HG03060 (cell line): ENCODE results near the gene EYS.
"Not testable (repeated sequence)": the region's sequence is repeated elsewhere in the genome, so short reads cannot be mapped to it uniquely, and the experiment has no call there.

Experiments
- ATAC-seq: cut with Tn5 transposase; IDR thresholded peaks from one replicate; pipeline ENCODE4 v1.9.1; 2021; ENCODE audit warnings: low read depth, moderate number of reproducible peaks; ENCODE audit not compliant: unreplicated experiment

The EYS gene

DNA sequence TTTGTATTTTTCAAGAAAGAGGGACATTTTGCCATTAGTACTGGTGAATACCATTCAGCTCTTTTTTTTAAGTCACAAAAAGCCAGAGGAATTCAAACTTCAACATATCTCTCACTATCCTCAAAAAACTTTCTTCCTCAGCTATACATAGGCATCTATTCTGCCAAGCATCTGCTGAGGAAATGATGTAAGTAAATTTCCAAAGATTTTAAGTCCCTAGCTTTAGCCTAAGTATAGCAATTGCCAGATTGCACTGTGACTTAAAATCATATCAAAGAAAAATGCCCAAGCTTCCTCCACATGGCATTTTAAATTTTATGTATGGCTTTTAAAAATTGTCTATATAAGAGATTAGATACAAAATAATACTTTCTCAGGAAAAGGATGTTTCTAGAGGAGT is 237.4 kb downstream of the EYS start:
- ATAC-seq = no peak

DNA sequence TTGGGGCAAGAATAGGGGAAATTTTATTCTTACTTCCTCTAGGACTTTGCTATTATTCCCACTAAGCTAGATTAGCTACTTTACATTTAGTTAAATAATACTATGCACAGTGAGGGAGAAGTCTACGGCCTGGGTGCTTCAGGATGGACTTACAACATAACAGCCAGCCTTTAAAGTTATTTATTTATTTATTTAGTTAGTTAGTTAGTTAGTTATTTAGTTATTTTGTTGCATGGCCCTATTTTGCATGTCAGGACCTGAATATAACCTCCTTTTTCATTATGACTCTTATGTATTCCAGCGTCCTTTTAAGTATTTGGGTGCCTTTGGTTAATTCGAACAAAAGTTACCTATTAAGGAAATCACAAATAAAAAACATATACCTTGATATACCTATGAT is 238.7 kb downstream of the EYS start:
- no peak for ATAC-seq

DNA sequence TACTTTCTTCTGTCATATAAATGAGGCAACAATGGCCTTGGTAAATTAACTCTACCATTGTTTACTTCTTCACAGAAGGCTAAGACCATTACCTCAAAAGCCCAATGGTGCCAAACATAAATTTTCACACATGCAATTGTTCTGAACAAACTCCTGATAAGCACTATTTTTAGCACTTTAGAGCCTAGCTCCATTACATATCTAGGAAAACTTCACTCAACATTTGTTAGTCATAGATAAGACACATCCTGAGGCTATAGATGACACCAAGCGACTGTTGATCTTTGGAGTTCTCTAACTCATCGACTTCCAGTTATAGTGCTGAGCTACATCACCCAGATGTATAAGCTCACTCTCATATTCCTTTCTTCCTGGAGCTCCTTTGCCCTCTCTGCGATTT is 245.9 kb downstream of the EYS start:
- no peak for ATAC-seq

DNA sequence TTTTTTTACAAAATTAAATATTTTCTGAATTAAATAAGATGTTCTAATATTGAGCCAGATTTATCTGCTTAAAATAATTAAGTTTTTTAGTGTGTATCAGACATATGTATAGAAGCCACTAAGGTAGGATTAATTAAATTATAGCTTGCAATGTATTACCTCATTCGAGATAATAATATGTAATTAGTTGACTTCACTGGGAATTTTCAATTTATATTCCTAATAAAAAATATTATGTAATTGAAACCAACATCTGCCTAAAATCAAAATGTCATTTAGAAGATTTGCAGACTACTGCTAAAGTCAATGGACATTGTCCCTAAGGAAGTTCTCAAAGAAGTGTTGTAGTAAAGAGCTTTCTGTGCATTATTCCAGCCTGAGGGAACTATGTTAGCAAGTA is 254.7 kb downstream of the EYS start:
- ATAC-seq = no peak

DNA sequence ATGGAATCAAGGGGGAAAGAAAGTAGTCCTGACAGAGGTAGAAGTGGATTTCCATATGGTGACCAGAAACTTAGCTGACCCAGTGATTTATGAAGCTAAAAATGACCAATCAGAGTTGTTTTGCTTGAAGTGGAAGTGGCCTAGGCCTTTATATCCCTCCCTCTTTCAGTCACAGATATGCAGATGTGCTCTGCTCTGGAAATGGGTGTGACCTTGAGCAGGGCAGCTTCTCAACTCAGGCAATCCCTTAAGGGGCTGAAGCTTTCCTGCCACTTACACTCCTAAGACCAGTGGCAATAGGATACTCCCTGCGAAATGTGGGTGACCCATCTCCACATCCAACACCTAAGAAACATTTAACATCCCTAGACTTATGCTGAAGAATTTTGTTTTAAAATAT is 256.6 kb downstream of the EYS start:
- ATAC-seq = no peak

DNA sequence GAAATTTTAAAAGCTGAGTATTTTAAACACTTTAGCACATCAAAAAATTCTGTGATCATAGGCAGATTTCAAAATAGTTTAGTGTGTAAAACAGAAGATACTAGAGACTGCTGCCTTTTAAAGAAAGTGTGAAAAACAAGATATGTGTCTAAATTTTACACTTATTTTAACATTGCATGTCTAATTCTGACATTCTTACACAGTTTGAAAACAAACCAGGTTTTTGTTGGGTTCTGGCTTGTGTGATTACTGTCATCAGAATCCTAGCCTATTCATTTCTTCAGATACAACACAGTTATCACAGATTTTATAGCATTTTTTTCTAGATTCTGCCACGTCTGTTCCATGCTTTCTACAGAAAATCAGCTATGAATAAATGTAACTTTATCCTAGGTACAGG is 257.1 kb downstream of the EYS start:
- ATAC-seq = no peak

DNA sequence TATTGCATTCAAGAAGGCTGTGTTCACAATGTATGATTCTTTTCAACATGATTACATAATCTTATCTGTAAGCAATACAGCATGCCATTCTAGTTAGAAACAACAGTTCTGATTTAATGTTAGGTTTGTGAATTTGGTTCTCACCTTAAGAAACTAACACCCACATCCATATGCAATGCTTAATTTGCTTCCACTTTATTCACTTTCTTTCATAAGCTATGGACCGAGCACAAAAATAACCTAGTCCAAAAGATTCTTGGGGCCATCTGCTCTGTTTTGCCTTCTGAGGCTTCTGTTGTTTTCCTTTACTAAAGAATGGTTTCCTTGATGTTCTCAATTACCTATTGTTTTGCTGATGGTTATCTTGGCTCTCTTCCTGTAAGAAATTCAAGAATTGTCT is 258.2 kb downstream of the EYS start:
- no peak for ATAC-seq

DNA sequence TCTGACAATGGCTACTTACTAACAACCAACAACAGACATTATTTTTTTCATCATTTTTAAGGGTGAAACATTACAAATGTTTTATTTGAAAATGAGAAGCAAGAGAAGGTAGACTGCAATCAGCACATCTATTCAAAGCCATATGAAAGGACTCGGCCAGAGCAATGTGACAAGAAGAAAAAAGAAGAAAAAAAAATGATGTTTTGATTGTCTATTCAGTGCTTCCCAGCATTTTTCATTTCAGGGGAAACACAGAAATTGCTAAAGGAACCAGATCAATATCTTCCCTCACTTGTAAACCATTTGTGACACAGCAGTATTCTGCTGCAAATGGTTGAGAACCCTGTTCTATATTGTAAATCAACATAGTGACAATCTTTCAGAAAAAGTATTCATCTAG is 270.7 kb downstream of the EYS start:
- ATAC-seq = no peak

DNA sequence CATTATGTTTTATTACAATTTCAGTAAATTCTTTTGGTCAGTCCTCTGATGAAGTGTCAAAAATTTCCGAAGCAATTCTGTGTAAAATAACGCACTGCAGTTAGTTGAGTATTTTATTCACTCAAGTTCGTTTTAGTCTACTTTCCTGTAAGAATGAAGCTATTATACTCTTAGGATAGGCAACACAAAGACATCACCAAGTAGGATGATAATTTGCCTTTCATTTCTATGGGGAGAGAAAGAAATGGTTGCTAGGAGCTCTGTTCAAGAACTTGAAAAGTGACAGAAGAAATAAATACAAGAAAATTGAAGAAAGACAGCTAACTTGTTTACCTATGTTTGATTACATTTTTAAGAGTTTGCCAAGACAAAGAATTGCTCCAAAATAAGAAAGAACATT is 290.4 kb downstream of the EYS start:
- no peak for ATAC-seq

DNA sequence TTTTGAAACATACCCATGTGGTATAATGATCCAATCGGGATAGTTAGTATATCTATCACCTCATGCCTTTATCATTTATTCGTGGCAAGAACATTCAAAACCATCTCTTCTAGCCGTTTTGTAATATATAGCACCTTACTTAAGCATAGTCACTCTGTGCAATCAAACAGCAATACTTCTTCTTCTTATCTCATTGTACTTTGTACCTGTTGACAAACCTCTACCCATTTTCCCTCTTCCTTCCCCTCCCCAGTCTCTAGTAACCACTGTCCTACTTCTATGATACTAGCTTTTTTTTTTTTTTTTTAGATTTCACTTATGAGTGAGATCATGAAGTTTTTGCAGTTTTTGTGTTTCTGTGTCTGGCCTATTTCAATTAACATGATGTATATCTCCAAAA is 296.7 kb downstream of the EYS start:
- no peak for ATAC-seq

DNA sequence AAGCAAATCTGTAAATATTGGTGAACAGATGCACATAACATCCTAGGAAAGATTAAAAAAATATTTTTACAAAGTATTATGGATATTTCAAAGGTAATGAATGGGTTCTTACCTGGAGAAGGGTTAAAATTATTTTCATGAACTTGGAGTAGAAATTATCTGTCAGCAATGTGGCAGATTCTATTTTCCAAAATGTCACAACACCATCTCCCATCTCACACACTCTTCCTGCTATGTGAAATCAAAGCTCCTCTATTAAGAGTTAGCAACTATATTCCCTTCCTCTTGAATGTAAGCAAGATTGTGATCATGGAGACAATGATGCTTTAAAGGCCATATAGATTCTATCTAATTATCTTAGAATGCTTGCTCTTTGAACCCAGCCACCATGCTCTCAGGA is 304.5 kb downstream of the EYS start:
- ATAC-seq = no peak

DNA sequence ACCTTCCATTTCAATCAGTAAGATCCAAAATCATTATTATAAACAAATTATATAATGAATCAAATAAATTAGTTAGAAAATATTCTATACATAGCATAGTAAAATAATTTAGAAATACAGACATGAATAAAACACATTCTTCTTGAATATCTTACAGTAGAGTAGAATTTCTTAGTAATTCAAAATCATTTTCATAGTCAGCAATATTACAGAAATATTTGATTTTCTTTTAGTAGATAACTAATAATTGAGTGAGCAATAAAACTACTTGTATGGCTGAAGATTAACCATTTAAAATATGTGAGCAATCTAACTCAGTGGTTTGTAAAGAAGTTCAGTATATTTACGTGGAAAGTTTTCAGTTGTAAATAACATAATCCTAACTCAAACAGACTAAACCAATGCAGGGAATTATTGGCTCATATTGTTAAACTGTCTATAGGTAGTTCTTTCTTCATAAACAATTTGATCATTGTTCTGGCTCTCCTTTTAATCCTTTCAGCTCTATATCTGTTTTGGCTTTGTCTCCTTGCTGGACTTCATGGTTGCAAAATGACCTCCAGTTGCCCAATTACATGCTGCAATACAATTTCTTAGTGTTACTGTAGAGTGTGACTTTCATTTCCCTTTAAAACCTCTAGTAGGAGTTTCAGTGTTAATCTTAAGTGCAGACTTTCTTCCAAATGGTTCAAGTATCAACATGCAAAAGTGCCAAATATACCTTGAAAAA is 307.5 kb downstream of the EYS start:
- no peak for ATAC-seq

DNA sequence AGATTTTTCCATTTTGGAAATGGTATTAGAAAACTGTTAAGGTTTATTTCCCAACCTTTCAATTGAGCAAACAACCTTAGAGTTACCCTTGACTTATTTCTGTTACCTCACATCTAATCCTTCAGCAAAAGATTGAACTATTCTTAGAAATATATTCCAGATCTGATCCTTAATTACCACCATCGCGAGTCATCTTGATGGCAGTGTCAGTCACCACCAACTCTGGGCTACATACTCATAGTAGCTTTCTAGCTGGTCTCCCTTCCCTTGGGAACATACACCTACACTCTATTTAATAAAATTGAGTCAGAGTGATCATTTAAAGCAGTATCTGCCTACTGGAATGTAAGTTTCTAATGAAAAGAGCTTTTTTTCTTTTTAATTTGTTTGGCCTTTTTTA is 308.2 kb downstream of the EYS start:
- ATAC-seq = no peak

DNA sequence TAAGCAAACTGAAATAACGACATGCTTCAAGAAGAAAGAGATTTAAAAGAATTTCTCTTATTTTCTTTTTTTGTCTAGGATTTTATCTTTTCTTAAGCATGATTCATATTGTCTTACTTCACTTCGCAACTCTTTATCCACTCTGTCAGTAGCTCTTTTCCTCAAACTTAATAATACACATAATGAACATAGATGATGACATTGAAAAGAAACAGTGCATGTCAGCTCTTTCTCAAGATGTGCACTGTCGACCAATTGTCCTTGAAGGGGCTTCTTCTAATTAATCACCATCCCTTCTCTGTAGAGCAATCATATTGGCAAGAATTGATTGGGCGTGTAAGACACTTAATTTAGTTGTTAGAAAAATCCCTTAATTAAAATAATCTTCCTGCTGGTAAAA is 356.5 kb downstream of the EYS start:
- ATAC-seq = no peak

DNA sequence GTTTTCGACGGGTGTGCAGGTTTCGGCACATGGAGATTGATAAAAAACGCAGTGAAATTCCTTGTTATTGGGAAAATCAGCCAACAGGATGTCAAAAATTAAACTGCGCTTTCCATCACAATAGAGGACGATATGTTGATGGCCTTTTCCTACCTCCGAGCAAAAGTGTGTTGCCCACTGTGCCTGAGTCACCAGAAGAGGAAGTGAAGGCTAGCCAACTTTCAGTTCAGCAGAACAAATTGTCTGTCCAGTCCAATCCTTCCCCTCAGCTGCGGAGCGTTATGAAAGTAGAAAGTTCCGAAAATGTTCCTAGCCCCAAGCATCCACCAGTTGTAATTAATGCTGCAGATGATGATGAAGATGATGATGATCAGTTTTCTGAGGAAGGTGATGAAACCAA is 404.4 kb downstream of the EYS start:
- not testable (repeated sequence) for ATAC-seq

DNA sequence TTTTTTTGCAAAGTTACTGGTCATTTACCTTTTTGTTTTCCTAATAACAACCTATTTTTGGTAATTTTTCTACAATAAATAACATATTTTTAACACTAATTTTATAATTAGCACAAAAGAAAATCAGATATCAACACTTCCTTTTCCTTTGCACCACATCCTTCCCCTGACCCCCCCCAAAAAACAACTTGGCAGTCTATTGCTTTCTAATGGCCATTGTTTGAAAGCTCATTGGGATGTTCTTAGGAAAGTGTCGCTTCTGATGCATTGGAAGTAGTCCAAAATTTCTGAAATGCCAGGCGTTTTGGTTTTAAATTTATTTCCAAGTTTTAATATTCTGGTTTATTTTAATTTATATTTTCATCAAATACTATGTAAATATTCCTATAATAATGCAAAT is 407.8 kb downstream of the EYS start:
- no peak for ATAC-seq

DNA sequence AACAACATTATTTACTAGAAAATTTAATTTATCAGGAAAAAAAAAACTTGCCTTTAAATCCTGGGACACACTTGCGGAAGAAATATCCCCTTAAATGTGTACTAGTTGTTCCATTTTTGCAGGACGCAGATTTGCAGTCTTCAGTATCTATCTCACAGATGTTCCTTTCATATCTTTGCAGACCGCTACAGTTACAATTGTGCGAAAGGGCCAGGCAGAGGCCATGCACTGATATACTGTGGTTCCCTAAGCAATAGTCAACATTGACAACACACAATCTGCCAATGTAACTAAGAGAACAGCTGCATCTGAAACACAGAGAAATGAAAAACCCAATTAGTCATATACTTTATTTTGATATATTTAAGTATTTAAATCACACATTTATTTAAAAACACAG is 411.2 kb downstream of the EYS start:
- no peak for ATAC-seq

DNA sequence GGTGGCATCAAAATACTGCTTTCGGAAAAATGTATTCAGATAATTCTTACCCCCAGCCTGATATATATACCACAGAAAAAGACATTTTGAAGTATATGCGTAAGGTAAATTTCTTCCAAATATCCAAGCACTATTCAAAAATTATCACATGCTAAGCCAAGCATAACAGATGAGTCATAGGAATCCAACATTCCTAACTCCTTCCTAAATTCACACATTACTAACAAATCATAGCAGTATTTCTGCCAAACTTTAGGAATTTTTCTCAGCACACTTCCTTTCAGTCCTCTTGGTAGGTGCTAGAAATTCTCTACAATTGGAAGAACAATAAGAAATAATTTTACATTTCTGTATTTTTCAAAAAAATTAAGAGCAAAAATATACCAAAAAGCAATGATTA is 417.5 kb downstream of the EYS start:
- ATAC-seq = no peak

DNA sequence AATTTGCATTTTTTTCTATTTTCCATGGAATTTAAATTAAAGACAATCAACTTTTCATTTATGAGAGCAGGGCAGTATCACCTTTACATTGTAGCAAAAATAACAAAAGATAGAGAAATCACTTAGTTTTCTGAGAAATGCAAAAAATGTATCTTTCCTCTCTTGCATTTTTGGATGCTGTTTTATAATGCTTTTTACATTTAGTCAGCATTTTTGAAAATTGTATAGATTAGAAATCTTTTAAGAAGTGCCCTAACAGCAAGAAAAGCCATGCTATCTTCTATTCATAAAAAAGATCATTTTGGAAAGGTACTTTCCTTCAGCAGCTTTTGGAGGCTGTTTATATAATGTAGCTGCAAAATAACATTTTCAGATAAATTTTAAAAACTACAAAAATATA is 421.8 kb downstream of the EYS start:
- no peak for ATAC-seq

DNA sequence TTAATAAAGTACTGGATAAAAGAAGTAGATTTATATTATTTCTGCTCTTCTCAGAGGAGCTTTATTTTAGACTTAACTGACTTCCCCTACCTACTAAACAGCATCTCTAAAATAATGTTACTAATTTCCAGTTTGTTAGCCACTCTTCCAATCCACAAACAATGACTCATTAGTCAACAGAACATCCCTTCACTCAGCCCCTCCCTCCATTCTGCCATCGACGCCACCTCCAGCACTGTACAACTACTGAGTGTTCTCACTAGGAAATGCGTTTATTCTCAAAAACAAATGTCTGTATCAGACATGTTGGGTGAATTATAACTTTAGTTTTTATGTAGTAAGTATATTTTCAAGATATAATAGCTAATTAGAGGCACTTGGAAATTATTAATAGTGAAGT is 427.0 kb downstream of the EYS start:
- no peak for ATAC-seq

DNA sequence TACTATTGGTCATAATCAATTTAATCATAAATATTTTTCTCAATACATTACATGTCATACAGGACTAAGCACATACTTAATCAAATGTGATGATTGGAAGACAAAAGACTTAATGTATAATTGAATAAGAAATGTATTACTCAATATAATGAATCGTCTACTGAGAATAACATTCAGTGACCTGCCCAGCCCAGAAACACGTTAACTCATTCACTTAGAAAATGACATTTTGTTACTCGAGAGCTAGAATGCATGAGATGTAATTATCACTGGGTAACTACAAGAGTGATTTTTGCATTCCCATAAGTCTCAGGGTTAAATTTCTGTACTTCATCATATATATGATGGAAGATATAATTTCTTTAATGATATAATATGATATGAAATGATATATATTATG is 444.8 kb downstream of the EYS start:
- no peak for ATAC-seq

DNA sequence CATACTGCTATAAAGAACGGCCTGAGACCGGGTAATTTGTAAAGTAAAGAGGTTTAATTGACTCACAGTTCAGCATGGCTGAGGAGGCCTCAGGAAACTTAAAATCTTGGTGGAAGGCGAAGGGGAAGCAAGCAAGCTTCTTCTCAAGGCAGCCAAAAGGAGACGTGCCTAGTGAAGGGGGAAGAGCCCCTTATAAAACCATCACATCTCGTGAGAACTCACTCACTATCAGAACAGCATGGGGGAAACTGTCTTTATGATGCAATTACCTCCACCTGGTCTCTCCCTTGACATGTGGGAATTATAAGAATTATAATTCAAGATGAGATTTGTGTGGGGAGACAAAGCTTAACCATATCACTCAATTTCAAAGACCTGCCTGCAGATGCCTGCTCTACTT is 447.0 kb downstream of the EYS start:
- no peak for ATAC-seq

DNA sequence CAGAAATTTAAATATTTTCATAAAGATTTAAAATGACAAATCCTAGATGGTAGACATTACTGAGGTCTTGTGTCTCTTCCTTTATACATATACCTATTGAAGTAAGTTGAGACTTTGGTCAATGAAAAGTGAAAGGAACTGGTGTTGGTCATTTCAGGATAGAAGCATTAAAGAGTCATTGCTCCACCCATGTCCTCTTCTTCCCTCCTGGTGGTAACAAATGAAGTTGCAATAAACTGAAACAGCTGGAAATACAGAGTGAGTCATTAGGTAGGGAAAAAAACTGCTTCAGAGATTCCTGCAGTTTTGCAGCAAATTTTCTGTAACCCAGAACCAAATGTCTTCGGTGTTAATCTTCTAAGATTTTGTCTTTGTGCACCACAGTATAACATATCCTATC is 448.0 kb downstream of the EYS start:
- ATAC-seq = no peak
